Activated CD8-positive, alpha-beta memory T cell treated with anti-CD3 and anti-CD28 coated beads, Interleukin-2, amount 10 ng/mL, durations not matched to agents 7 days and 5 days (primary cell): ENCODE measurements around the gene CPXM2. TPM values are rescaled to one million over a fixed set of nuclear protein-coding genes. Genes with fewer than 3 reads are reported as not detected.

Source experiments
- ATAC-seq: fragments of 150-1000 bp; cut with Tn5 transposase; one replicate; pipeline ENCODE4 v1.10.0; 2021; ENCODE audit warnings: moderate library complexity
- CTCF ChIA-PET: fragments of 350-600 bp; sonication (Branson Sonifier 250); formaldehyde crosslinking; loops from one replicate; lab custom pipeline; 2021; ENCODE audit warnings: antibody characterized with exemption; lab: Charles Lee
- DNase-seq: peaks from one replicate; pipeline ENCODE4 v3.0.0-alpha.2; 2020
- H3K27ac Mint-ChIP-seq: one replicate; pipeline ENCODE4 v1.8.0; 2021; ENCODE audit warnings: mild to moderate bottlenecking, mixed read lengths
- H3K27me3 Mint-ChIP-seq: one replicate; pipeline ENCODE4 v1.8.0; 2021; ENCODE audit warnings: mixed read lengths
- H3K36me3 Mint-ChIP-seq: one replicate; pipeline ENCODE4 v1.8.0; 2021; ENCODE audit warnings: mild to moderate bottlenecking, mixed read lengths
- H3K4me1 Mint-ChIP-seq: one replicate; pipeline ENCODE4 v1.8.0; 2021; ENCODE audit warnings: mixed read lengths
- H3K4me3 Mint-ChIP-seq: one replicate; pipeline ENCODE4 v1.8.0; 2021; ENCODE audit warnings: mild to moderate bottlenecking, moderate library complexity, mixed read lengths
- H3K9me3 Mint-ChIP-seq: one replicate; pipeline ENCODE4 v1.8.0; 2022; ENCODE audit warnings: low read depth, mixed read lengths
- total RNA-seq, 2 experiments: library from RNA; stranded (reverse); gene quantifications; one replicate each; pipeline ENCODE4 v1.2.3, GENCODE V29; 2021

CPXM2 gene
- total RNA-seq, 2 experiments from 2014 or later: not detected

GRCh38 chr10:123841115-123841514, 50.5 kb downstream of the CPXM2 start:
- DNase-seq (no peak), ATAC-seq (no peak)
- Mint-ChIP-seq H3K27me3 (peaks cover 3% of the 10 kb centered on the region), H3K4me3 (no peak overlapping the region), H3K4me1 (no peaks in the 10 kb centered on the region), H3K27ac (no peak overlapping the region), H3K36me3 (no peaks in the 10 kb centered on the region), H3K9me3 (no peaks in the 10 kb centered on the region)
- CTCF ChIA-PET: no interaction called here

DNA sequence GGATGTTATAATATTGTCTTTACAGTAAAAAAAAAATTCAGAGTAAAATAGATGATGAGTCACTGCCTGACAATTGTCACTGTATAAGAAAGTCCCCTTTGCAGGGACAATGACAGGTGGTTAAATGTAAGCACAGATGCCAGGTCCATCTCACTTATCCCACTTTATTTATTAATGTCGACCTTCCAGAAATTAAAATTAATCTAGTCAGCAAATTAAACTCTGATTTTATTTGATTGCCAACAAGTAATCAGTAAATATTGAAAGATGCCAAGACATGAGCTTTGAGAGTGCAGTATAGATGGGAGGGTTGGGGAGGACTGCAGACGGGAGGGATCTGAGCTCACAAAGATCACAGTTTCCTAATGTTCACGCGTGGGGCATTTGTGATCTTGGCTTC, 50.9 kb downstream of the CPXM2 start:
- CTCF ChIA-PET: no interaction called here
- ATAC-seq: no peak
- Mint-ChIP-seq H3K36me3 (no peaks in the 10 kb centered on the region), H3K9me3 (no peaks in the 10 kb centered on the region), H3K27me3 (peaks cover 2% of the 10 kb centered on the region), H3K4me1 (no peaks in the 10 kb centered on the region), H3K4me3 (no peak overlapping the region), H3K27ac (no peak overlapping the region)
- DNase-seq: no peak

GRCh38 chr10:123838596-123839310, 52.9 kb downstream of the CPXM2 start:
- Mint-ChIP-seq H3K27ac (no peak overlapping the region), H3K36me3 (no peaks in the 10 kb centered on the region), H3K9me3 (no peaks in the 10 kb centered on the region), H3K4me3 (no peak overlapping the region), H3K4me1 (no peaks in the 10 kb centered on the region), H3K27me3 (no peaks in the 10 kb centered on the region)
- CTCF ChIA-PET: no interaction called here
- DNase-seq: no peak
- no peak for ATAC-seq

DNA sequence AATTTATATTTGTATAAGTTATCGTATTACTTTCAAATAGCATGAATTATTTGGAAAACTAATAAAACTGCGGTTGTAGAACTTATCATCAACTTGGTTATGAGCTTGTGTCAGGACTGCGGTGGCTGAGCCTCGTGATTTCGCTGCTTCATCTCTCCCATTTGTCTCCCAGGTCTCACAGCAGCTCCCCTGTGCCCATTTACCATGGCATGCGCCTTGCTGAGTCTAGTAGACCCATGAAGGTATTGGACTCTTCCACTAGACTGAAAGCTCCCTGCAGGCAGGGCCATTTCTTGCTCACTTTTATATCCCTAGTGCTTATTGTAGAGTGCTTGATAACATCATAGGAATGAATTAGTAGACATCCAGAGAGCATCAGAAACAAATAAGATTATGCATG, 53.9 kb downstream of the CPXM2 start:
- Mint-ChIP-seq H3K9me3 (no peaks in the 10 kb centered on the region), H3K4me3 (no peak overlapping the region), H3K4me1 (no peaks in the 10 kb centered on the region), H3K36me3 (no peaks in the 10 kb centered on the region), H3K27me3 (no peaks in the 10 kb centered on the region), H3K27ac (no peak overlapping the region)
- DNase-seq: no peak
- no peak for ATAC-seq
- CTCF ChIA-PET: no interaction called here

GRCh38 chr10:123836418-123837145, 55.0 kb downstream of the CPXM2 start:
- Mint-ChIP-seq H3K9me3 (no peaks in the 10 kb centered on the region), H3K36me3 (no peaks in the 10 kb centered on the region), H3K27ac (no peak overlapping the region), H3K27me3 (no peaks in the 10 kb centered on the region), H3K4me3 (no peak overlapping the region), H3K4me1 (no peaks in the 10 kb centered on the region)
- ATAC-seq (no peak), DNase-seq (no peak)
- CTCF ChIA-PET: no interaction called here

- CTCF ChIA-PET: no interaction called here
- Mint-ChIP-seq H3K27ac (no peak overlapping the region), H3K4me3 (no peak overlapping the region), H3K9me3 (no peaks in the 10 kb centered on the region), H3K27me3 (no peaks in the 10 kb centered on the region), H3K4me1 (no peaks in the 10 kb centered on the region), H3K36me3 (no peaks in the 10 kb centered on the region)
- ATAC-seq (no peak), DNase-seq (no peak)
Observed at GRCh38 chr10:123835575-123835974, 56.0 kb downstream of the CPXM2 start.

DNA sequence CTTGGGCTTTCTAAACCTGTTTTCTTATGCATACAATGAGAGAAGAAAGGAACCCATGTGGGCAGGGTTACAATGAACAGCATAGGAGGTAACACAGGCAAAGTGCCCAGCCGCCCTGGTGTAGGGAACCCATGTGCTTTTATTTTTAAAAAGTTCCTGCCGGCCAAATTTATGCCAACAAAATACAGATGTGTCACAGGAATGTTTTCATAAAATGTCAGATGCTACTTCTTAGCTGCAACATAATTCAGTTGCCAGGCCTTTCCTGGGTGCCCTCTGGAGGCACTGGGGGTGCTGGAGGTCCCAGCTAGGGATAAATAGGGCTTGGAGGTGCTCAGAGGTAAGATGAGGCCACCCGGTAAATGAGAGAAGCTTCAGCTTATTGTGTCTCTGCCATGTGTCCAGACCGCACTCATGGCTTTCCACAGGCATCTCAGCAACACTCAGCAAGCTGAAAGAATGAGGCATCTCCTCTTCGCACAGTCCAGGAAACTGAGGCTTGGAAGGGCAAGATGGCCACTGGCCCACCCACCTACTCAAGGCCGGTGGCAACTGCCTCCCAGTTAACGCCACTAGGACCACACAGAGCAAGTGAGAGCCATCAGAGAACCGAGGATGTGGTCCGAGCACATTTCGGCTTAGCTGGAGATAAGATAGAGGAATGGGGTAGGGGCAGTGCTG, 58.3 kb downstream of the CPXM2 start:
- no peaks in the 10 kb centered on the region for H3K36me3 Mint-ChIP-seq
- no peak overlapping the region for H3K4me3 Mint-ChIP-seq
- DNase-seq (no peak), ATAC-seq (no peak)
- no peaks in the 10 kb centered on the region for H3K9me3 Mint-ChIP-seq
- H3K4me1 Mint-ChIP-seq: no peaks in the 10 kb centered on the region
- no peak overlapping the region for H3K27ac Mint-ChIP-seq
- peaks cover 3% of the 10 kb centered on the region for H3K27me3 Mint-ChIP-seq
- CTCF ChIA-PET: no interaction called here

DNA sequence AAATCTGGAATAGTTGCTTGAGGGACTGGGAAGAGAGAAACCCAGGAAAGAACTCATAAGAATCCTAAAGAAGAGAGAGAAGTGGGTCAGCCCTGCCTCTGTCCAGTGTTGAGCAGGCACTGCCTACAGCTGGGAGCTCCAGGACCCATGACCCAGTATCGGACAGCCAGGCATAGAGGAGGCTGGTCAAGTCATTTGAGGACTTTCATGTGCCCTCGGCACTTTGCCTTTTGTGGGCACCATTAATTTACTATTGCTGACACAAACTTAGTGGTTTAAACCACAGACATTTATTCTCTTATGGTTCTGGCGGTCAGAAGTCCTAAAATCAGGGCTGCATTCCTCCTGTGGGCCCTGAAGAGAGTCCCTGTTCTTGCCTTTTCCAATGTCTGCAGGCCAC, 60.3 kb downstream of the CPXM2 start:
- DNase-seq: no peak
- no peak overlapping the region for H3K4me3 Mint-ChIP-seq
- ATAC-seq: no peak
- no peaks in the 10 kb centered on the region for H3K4me1 Mint-ChIP-seq
- H3K27ac Mint-ChIP-seq: no peak overlapping the region
- CTCF ChIA-PET: no interaction called here
- no peaks in the 10 kb centered on the region for H3K9me3 Mint-ChIP-seq
- H3K36me3 Mint-ChIP-seq: no peaks in the 10 kb centered on the region
- H3K27me3 Mint-ChIP-seq: peaks cover 3% of the 10 kb centered on the region

DNA sequence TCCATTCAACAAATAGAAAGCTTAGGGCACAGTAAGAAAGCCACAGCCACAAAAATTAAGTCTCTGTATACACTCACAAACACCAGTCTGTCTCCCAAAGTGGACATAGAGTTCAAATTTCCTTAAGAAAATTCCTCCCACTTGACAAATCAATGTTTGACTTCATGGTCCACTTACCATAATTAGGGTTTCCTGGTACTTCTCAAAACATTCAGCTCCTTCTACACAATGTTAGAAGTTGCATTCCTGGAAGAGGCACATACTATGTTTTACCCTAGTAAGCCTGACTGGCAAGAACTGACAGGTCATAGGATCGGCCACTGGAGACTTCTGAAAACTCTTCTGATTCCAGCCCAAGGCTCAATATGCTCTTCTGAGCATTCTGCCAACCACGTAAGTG, 70.5 kb downstream of the CPXM2 start:
- ATAC-seq (no peak), DNase-seq (no peak)
- Mint-ChIP-seq H3K9me3 (peaks cover 2% of the 10 kb centered on the region), H3K4me1 (no peaks in the 10 kb centered on the region), H3K27ac (no peak overlapping the region), H3K36me3 (no peaks in the 10 kb centered on the region), H3K27me3 (peaks cover 4% of the 10 kb centered on the region), H3K4me3 (no peak overlapping the region)
- CTCF ChIA-PET: no interaction called here

GRCh38 chr10:123809632-123810031, 82.0 kb downstream of the CPXM2 start:
- H3K4me1 Mint-ChIP-seq: peaks cover 1% of the 10 kb centered on the region
- CTCF ChIA-PET: no interaction called here
- no peaks in the 10 kb centered on the region for H3K36me3 Mint-ChIP-seq
- H3K9me3 Mint-ChIP-seq: no peaks in the 10 kb centered on the region
- H3K4me3 Mint-ChIP-seq: no peak overlapping the region
- ATAC-seq (no peak), DNase-seq (no peak)
- no peak overlapping the region for H3K27ac Mint-ChIP-seq
- peaks cover 3% of the 10 kb centered on the region for H3K27me3 Mint-ChIP-seq

DNA sequence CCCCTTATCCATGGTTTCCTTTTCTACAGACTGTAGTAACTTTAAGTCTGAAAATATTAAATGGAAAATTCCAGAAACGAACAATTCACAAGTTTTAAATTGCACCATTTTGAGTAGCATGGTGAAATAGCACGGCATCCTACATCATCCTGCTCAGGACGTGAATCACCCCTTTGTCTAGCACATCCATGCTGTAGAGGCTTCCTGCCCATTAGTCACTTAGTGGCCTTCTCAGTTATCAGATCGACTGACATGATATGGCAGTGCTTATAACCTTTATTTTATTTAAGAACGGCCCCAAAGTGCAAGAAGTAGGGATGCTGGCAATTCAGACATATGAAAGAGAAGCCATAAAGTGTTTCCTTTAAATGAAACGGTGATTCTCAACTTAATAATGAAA, 82.7 kb downstream of the CPXM2 start:
- no peak overlapping the region for H3K27ac Mint-ChIP-seq
- peaks cover 1% of the 10 kb centered on the region for H3K4me1 Mint-ChIP-seq
- CTCF ChIA-PET: no interaction called here
- no peak for ATAC-seq
- H3K36me3 Mint-ChIP-seq: no peaks in the 10 kb centered on the region
- no peaks in the 10 kb centered on the region for H3K9me3 Mint-ChIP-seq
- no peak overlapping the region for H3K4me3 Mint-ChIP-seq
- peaks cover 3% of the 10 kb centered on the region for H3K27me3 Mint-ChIP-seq
- DNase-seq: no peak

DNA sequence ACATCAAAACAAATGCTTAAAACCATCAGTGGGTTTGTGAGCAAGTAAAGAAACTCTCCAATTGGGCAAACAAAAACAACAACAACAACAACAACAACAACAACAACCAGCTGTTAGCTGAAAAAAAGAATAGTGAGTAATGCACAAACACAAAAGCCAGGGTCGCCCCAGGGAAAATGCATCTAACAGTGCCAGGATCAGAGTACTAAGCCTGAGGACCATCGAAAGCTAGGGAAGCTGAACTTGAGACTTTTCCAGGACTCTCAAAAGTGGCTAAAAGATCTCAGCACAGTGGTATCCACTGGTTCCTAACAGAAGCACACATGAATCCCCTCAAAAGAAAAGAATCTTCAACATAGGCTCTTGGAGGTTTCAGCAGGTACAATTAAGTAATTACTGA, 83.3 kb downstream of the CPXM2 start:
- ATAC-seq (no peak), DNase-seq (no peak)
- Mint-ChIP-seq H3K4me1 (peaks cover 1% of the 10 kb centered on the region), H3K27me3 (peaks cover 3% of the 10 kb centered on the region), H3K9me3 (no peaks in the 10 kb centered on the region), H3K27ac (no peak overlapping the region), H3K36me3 (no peaks in the 10 kb centered on the region), H3K4me3 (no peak overlapping the region)
- CTCF ChIA-PET: no interaction called here

- no peak for ATAC-seq
- H3K27me3 Mint-ChIP-seq: peaks cover 3% of the 10 kb centered on the region
- no peak overlapping the region for H3K4me3 Mint-ChIP-seq
- no peak for DNase-seq
- H3K4me1 Mint-ChIP-seq: peaks cover 1% of the 10 kb centered on the region
- CTCF ChIA-PET: no interaction called here
- H3K36me3 Mint-ChIP-seq: no peaks in the 10 kb centered on the region
- no peaks in the 10 kb centered on the region for H3K9me3 Mint-ChIP-seq
- no peak overlapping the region for H3K27ac Mint-ChIP-seq
Observed at GRCh38 chr10:123807444-123808035, 84.1 kb downstream of the CPXM2 start.
